Renal cortical epithelial cell (primary cell): ENCODE data around the gene DNAH14. TPM values are rescaled to one million over a fixed set of nuclear protein-coding genes. Genes with fewer than 3 reads are reported as not detected.
"Not testable (repeated sequence)": the region's sequence is repeated elsewhere in the genome, so short reads cannot be mapped to it uniquely, and the experiment has no call there.

Experiments
- DNase-seq: peaks from one replicate; pipeline ENCODE4 v3.0.0-alpha.2; 2011; ENCODE audit warnings: low read depth
- total RNA-seq: library from RNA; depleted of rRNA; stranded (reverse); fragments of >200 nt; gene quantifications from 2 replicates; pipeline ENCODE4 v1.2.3, GENCODE V29; 2014

Gene DNAH14
- total RNA-seq, 1 donor from 2014 or later: 41.3 TPM

GRCh38 chr1:224921354-224921753 is 8.1 kb upstream of the DNAH14 start:
- no peak for DNase-seq

- DNase-seq: peak; percentile 60
These were observed 6.9 kb upstream of the DNAH14 start for GRCh38 chr1:224922404-224923164.

- no peak for DNase-seq
These were observed 5.7 kb upstream of the DNAH14 start for GRCh38 chr1:224923726-224924125.

GRCh38 chr1:224927631-224928030 is 1.8 kb upstream of the DNAH14 start:
- DNase-seq: not testable (repeated sequence)

- DNase-seq: no peak
These were observed 569 bp upstream of the DNAH14 start for GRCh38 chr1:224928906-224929305.

- no peak for DNase-seq
These were observed 2.1 kb downstream of the DNAH14 start for GRCh38 chr1:224931605-224932004.

- DNase-seq: no peak
These were observed 3.3 kb downstream of the DNAH14 start for GRCh38 chr1:224932607-224933249.

- no peak for DNase-seq
These were observed 4.1 kb downstream of the DNAH14 start for GRCh38 chr1:224933584-224933983.

GRCh38 chr1:224938652-224939051 is 9.2 kb downstream of the DNAH14 start:
- DNase-seq: no peak

GRCh38 chr1:224939844-224940425 is 10.5 kb downstream of the DNAH14 start:
- peak; percentile 4 for DNase-seq

GRCh38 chr1:224940735-224941134 is 11.3 kb downstream of the DNAH14 start:
- DNase-seq: not testable (repeated sequence)

- DNase-seq: not testable (repeated sequence)
These were observed 16.3 kb downstream of the DNAH14 start for GRCh38 chr1:224945651-224946348.

GRCh38 chr1:224946349-224946691 is 16.8 kb downstream of the DNAH14 start:
- DNase-seq: not testable (repeated sequence)

- no peak for DNase-seq
These were observed 28.2 kb downstream of the DNAH14 start for GRCh38 chr1:224957696-224958095.

GRCh38 chr1:224958490-224958889 is 29.0 kb downstream of the DNAH14 start:
- no peak for DNase-seq

GRCh38 chr1:224959115-224959514 is 29.6 kb downstream of the DNAH14 start:
- DNase-seq: no peak

- peak; percentile 10 for DNase-seq
These were observed 30.2 kb downstream of the DNAH14 start for GRCh38 chr1:224959656-224960055.

- no peak for DNase-seq
These were observed 50.7 kb downstream of the DNAH14 start for GRCh38 chr1:224980181-224980580.

GRCh38 chr1:224981922-224982354 is 52.5 kb downstream of the DNAH14 start:
- peak; percentile 7 for DNase-seq

GRCh38 chr1:224988042-224988441 is 58.6 kb downstream of the DNAH14 start:
- no peak for DNase-seq

GRCh38 chr1:224989615-224990014 is 60.1 kb downstream of the DNAH14 start:
- no peak for DNase-seq

- not testable (repeated sequence) for DNase-seq
These were observed 62.1 kb downstream of the DNAH14 start for GRCh38 chr1:224991550-224991949.
